ENCODE measurements around the gene MAP4. TPM values are rescaled to one million over a fixed set of nuclear protein-coding genes. Genes with fewer than 3 reads are reported as not detected.
"Not testable (repeated sequence)": the region's sequence is repeated elsewhere in the genome, so short reads cannot be mapped to it uniquely, and the experiment has no call there.

Gene MAP4
- total RNA-seq, 1 experiment from 2014 or later, result 137 TPM

- Histone ChIP-seq H3K27me3 (replicated peaks; ENCODE audit: control insufficient read depth, insufficient read depth, low read length) (no peaks in the 10 kb centered on the region), H3K4me1 (no peaks in the 10 kb centered on the region), H3K9me3 (no peaks in the 10 kb centered on the region), H3K4me3 (ENCODE audit: low read depth, low read length) (no peak overlapping the region), H3K36me3 (ENCODE audit: control insufficient read depth, insufficient read depth, low read length) (no peaks in the 10 kb centered on the region; the same call in 1 of the 2 replicates)
- Mint-ChIP-seq H3K4me1 (ENCODE audit: low read depth, unreplicated experiment) (peaks cover 6% of the 10 kb centered on the region), H3K4me3 (ENCODE audit: unreplicated experiment) (no peak overlapping the region), H3K36me3 (ENCODE audit: insufficient read depth, unreplicated experiment) (peaks cover 87% of the 10 kb centered on the region), H3K27ac (ENCODE audit: unreplicated experiment) (no peak overlapping the region), H3K27me3 (ENCODE audit: insufficient read depth, unreplicated experiment) (no peaks in the 10 kb centered on the region), H3K9me3 (ENCODE audit: unreplicated experiment) (no peaks in the 10 kb centered on the region)
- BruUV-seq (replicated peaks), result no TSS peak
- CTCF ChIA-PET, result interaction anchor here (1.5 kb wide), 1 partner anchor 99 kb away, joined by 3 read pairs; no protein-coding TSS in a partner anchor
- no peak for TF ChIP-seq CTCF (IDR thresholded peaks at IDR 0.05; ENCODE audit: insufficient read depth in 1 of 2, low read depth in 1 of 2, low read length in 1 of 2, severe bottlenecking in 1 of 2, unreplicated experiment in 1 of 2)
- intact Hi-C loops (cut with micrococcal nuclease; ENCODE audit: unreplicated experiment), result no loop called here
- no peak for DNase-seq
- POLR2A ChIA-PET, result no interaction called here
Observed at GRCh38 chr3:47890828-47891612, 125.2 kb downstream of the MAP4 start.

GRCh38 chr3:47890126-47890827 is 125.9 kb downstream of the MAP4 start:
- Mint-ChIP-seq H3K4me1 (ENCODE audit: low read depth, unreplicated experiment) (peaks cover 6% of the 10 kb centered on the region), H3K27me3 (ENCODE audit: insufficient read depth, unreplicated experiment) (no peaks in the 10 kb centered on the region), H3K4me3 (ENCODE audit: unreplicated experiment) (no peak overlapping the region), H3K9me3 (ENCODE audit: unreplicated experiment) (no peaks in the 10 kb centered on the region), H3K27ac (ENCODE audit: unreplicated experiment) (no peak overlapping the region), H3K36me3 (ENCODE audit: insufficient read depth, unreplicated experiment) (peaks cover 87% of the 10 kb centered on the region)
- H3K9me3 ChIP-seq, result no peaks in the 10 kb centered on the region
- ChIA-PET POLR2A (no interaction called here), CTCF (interaction anchor here (0.6 kb wide), 1 partner anchor 16 kb away, joined by 4 read pairs; no protein-coding TSS in a partner anchor)
- no peaks in the 10 kb centered on the region for H3K4me1 ChIP-seq
- H3K27me3 ChIP-seq (replicated peaks; ENCODE audit: control insufficient read depth, insufficient read depth, low read length), result no peaks in the 10 kb centered on the region
- intact Hi-C loops (cut with micrococcal nuclease; ENCODE audit: unreplicated experiment), result no loop called here
- H3K4me3 ChIP-seq (ENCODE audit: low read depth, low read length), result no peak overlapping the region
- no peak for TF ChIP-seq CTCF (IDR thresholded peaks at IDR 0.05; ENCODE audit: insufficient read depth in 1 of 2, low read depth in 1 of 2, low read length in 1 of 2, severe bottlenecking in 1 of 2, unreplicated experiment in 1 of 2)
- no TSS peak for BruUV-seq (replicated peaks)
- no peaks in the 10 kb centered on the region; the same call in 1 of the 2 replicates for H3K36me3 ChIP-seq (ENCODE audit: control insufficient read depth, insufficient read depth, low read length)
- no peak for DNase-seq

- no peaks in the 10 kb centered on the region for H3K9me3 Mint-ChIP-seq (ENCODE audit: unreplicated experiment)
- H3K27me3 Mint-ChIP-seq (ENCODE audit: insufficient read depth, unreplicated experiment), result no peaks in the 10 kb centered on the region
- no peak overlapping the region for H3K4me3 ChIP-seq (ENCODE audit: low read depth, low read length)
- ChIA-PET POLR2A (no interaction called here), CTCF (no interaction called here)
- no peak for TF ChIP-seq CTCF (IDR thresholded peaks at IDR 0.05; ENCODE audit: insufficient read depth in 1 of 2, low read depth in 1 of 2, low read length in 1 of 2, severe bottlenecking in 1 of 2, unreplicated experiment in 1 of 2)
- DNase-seq, result no peak
- no peaks in the 10 kb centered on the region for H3K9me3 ChIP-seq
- H3K4me1 Mint-ChIP-seq (ENCODE audit: low read depth, unreplicated experiment), result peaks cover 6% of the 10 kb centered on the region
- intact Hi-C loops (cut with micrococcal nuclease; ENCODE audit: unreplicated experiment), result no loop called here
- no peak overlapping the region for H3K4me3 Mint-ChIP-seq (ENCODE audit: unreplicated experiment)
- BruUV-seq (replicated peaks), result no TSS peak
- H3K36me3 ChIP-seq (ENCODE audit: control insufficient read depth, insufficient read depth, low read length), result no peaks in the 10 kb centered on the region; the same call in 1 of the 2 replicates
- H3K4me1 ChIP-seq, result peaks cover 4% of the 10 kb centered on the region; the same call in 1 of the 2 replicates
- H3K27ac Mint-ChIP-seq (ENCODE audit: unreplicated experiment), result no peak overlapping the region
- no peaks in the 10 kb centered on the region for H3K27me3 ChIP-seq (replicated peaks; ENCODE audit: control insufficient read depth, insufficient read depth, low read length)
- peaks cover 89% of the 10 kb centered on the region for H3K36me3 Mint-ChIP-seq (ENCODE audit: insufficient read depth, unreplicated experiment)
Observed at GRCh38 chr3:47888986-47889757, 127.0 kb downstream of the MAP4 start.

GRCh38 chr3:47887991-47888390 is 128.2 kb downstream of the MAP4 start:
- Mint-ChIP-seq H3K36me3 (ENCODE audit: insufficient read depth, unreplicated experiment) (peaks cover 89% of the 10 kb centered on the region), H3K4me1 (ENCODE audit: low read depth, unreplicated experiment) (peaks cover 16% of the 10 kb centered on the region)
- H3K9me3 Mint-ChIP-seq (ENCODE audit: unreplicated experiment); BruUV-seq (replicated peaks); H3K27me3 ChIP-seq (replicated peaks; ENCODE audit: control insufficient read depth, insufficient read depth, low read length); DNase-seq; CTCF ChIA-PET; H3K4me3 ChIP-seq (ENCODE audit: low read depth, low read length); POLR2A ChIA-PET; H3K9me3 ChIP-seq; H3K27me3 Mint-ChIP-seq (ENCODE audit: insufficient read depth, unreplicated experiment); intact Hi-C loops (cut with micrococcal nuclease; ENCODE audit: unreplicated experiment); H3K27ac Mint-ChIP-seq (ENCODE audit: unreplicated experiment); H3K4me1 ChIP-seq; H3K36me3 ChIP-seq (ENCODE audit: control insufficient read depth, insufficient read depth, low read length); H3K4me3 Mint-ChIP-seq (ENCODE audit: unreplicated experiment): not testable (repeated sequence)

All from Caco-2 (cell line).